Pancreas (tissue), 10 donors: ENCODE data around the gene C1QTNF12. TPM values are rescaled to one million over a fixed set of nuclear protein-coding genes. Genes with fewer than 3 reads are reported as not detected.
"Not testable (repeated sequence)": the region's sequence is repeated elsewhere in the genome, so short reads cannot be mapped to it uniquely, and the experiment has no call there.

Experiments
- ATAC-seq, 4 donors: fragments of 200-7000 bp; cut with Tn5 transposase; one replicate each; pipeline versions ENCODE4 v1.8.0 to v1.9.1; 2020; ENCODE audit warnings: mild to moderate bottlenecking in 4 of 4, moderate library complexity in 4 of 4
- DNase-seq, 6 donors: peaks; one replicate each; pipeline ENCODE4 v3.0.0-alpha.2; 2020
- FAIRE-seq: peaks from 2 replicates; lab custom pipeline; 2012; peaks lifted over from hg19 to GRCh38; lab: Jason Lieb, UNC
- H3K27ac ChIP-seq, 4 donors: fragments of 200-600 bp; sonication (generic); 1 replicate in 3 of 4; 2 replicates in 1 of 4; pipeline versions ENCODE4 v1.5.0 to v1.8.0; 2020
- H3K27me3 ChIP-seq, 4 donors: fragments of 200-600 bp; one replicate each; pipeline ENCODE4 v1.8.0; 2021
- H3K36me3 ChIP-seq, 3 donors: fragments of 200-600 bp; sonication (generic) in 1 of 3; one replicate each; pipeline versions ENCODE4 v1.5.0 to v1.8.0; 2020 to 2021
- H3K4me1 ChIP-seq, 3 donors: fragments of 200-600 bp; one replicate each; pipeline ENCODE4 v1.8.0; 2021
- H3K4me3 ChIP-seq, 4 donors: fragments of 200-600 bp; sonication (generic) in 2 of 4; one replicate each; pipeline versions ENCODE4 v1.5.0 to v1.8.0; 2020 to 2021
- H3K9me3 ChIP-seq, 4 donors: fragments of 200-600 bp; one replicate each; pipeline ENCODE4 v1.8.0; 2021
- CTCF ChIP-seq, 4 donors: fragments of 200-600 bp; sonication (generic) in 3 of 4; IDR thresholded peaks; one replicate each; pipeline versions ENCODE4 v1.5.0 to v1.8.0; 2021; ENCODE audit warnings: antibody characterized with exemption in 4 of 4
- WGBS, 2 donors: extraction: QIAGEN DNeasy Blood & Tissue Kit; methylation state at CpG; one replicate each; pipeline ENCODE4 v1.1.7; 2013; 5-methylcytosine and 5-hydroxymethylcytosine counted together
- intact Hi-C, 3 donors: fragments of 100-400 bp; cut with DNase I; formaldehyde crosslinking; loops; one replicate each; pipeline versions ENCODE4 v1.11.1 to v1.14.2; 2022
- polyA plus RNA-seq, 2 donors: library from polyadenylated mRNA; stranded (reverse); fragments of 200-250 nt; gene quantifications; one replicate each; pipeline ENCODE4 v1.2.3, GENCODE V29; 2013
- total RNA-seq, 6 donors: library from RNA; stranded (reverse); fragmentation: NEBNext Ultra II Directional in 4 of 6; extraction: Animal tissue kit (Norgen Biotek cat#: 25700) in 4 of 6; gene quantifications; one replicate each; pipeline versions ENCODE4 v1.2.1 to v1.2.4, GENCODE V29; 2021 to 2023
- donor health status: healthy with polysubstance abuse.
- donor health status: DM: no; HTN: no; CAD: no; lungs with moderate emphysema.
- donor health status: DM: no; HTN: no; CAD: no.
- donor health status: control.
- donor health status: control.
- donor health status: Bipolar disorder and iron deficiency.
- donor health status: DM: yes; HTN: yes; CAD: no.
- donor health status: DM: no; HTN: no; CAD: no.
- donor health status: DM: no; HTN: no; CAD: no.
- donor health status: DM: yes; HTN: yes; CAD: no.

Gene C1QTNF12
- total and polyA plus RNA-seq, 8 donors, result 0.43 to 4.8 (median 1.0) TPM

GRCh38 chr1:1198423-1199140 lies 47.9 kb downstream of the C1QTNF12 start:
- H3K36me3 ChIP-seq, result no peaks in the 10 kb centered on the region
- intact Hi-C loops, result no loop called here
- no peaks in the 10 kb centered on the region for H3K27me3 ChIP-seq
- no peaks in the 10 kb centered on the region for H3K9me3 ChIP-seq
- FAIRE-seq, result no peak
- no peak overlapping the region for H3K27ac ChIP-seq
- peak in 3 of 6 donors; percentile 21 to 71 (median 56) for DNase-seq
- H3K4me3 ChIP-seq, result no peak overlapping the region
- no peak for ATAC-seq
- TF ChIP-seq CTCF (IDR thresholded peaks at IDR 0.05), result no peak
- 74 to 82% methylated on average over 13 to 23 of the region's 23 CpGs for WGBS, 2 donors
- H3K4me1 ChIP-seq, result no peaks in the 10 kb centered on the region

GRCh38 chr1:1197551-1198422 lies 48.7 kb downstream of the C1QTNF12 start:
- DNase-seq (peak in 3 of 6 donors; percentile 22 to 78 (median 50)), ATAC-seq (no peak), FAIRE-seq (no peak)
- no peak for TF ChIP-seq CTCF (IDR thresholded peaks at IDR 0.05)
- Histone ChIP-seq H3K9me3 (no peaks in the 10 kb centered on the region), H3K27ac (no peak overlapping the region), H3K4me1 (no peaks in the 10 kb centered on the region), H3K27me3 (no peaks in the 10 kb centered on the region), H3K36me3 (no peaks in the 10 kb centered on the region), H3K4me3 (no peak overlapping the region)
- intact Hi-C loops, result no loop called here
- 89 to 93% methylated on average over 43 to 48 of the region's 48 CpGs for WGBS, 2 donors

GRCh38 chr1:1197188-1197500 lies 49.4 kb downstream of the C1QTNF12 start:
- no peaks in the 10 kb centered on the region for H3K27me3 ChIP-seq
- TF ChIP-seq CTCF (IDR thresholded peaks at IDR 0.05), result no peak
- intact Hi-C loops, result no loop called here
- no peak overlapping the region for H3K27ac ChIP-seq
- no peak for DNase-seq
- no peak for ATAC-seq
- H3K4me3 ChIP-seq, result no peak overlapping the region
- H3K9me3 ChIP-seq, result no peaks in the 10 kb centered on the region
- H3K36me3 ChIP-seq, result no peaks in the 10 kb centered on the region
- no peak for FAIRE-seq
- 89 to 91% methylated on average over 7 to 8 of the region's 8 CpGs for WGBS, 2 donors
- H3K4me1 ChIP-seq, result no peaks in the 10 kb centered on the region

- Histone ChIP-seq H3K27ac (no peak overlapping the region), H3K27me3 (no peaks in the 10 kb centered on the region), H3K4me1 (no peaks in the 10 kb centered on the region), H3K4me3 (no peak overlapping the region), H3K36me3 (no peaks in the 10 kb centered on the region), H3K9me3 (no peaks in the 10 kb centered on the region)
- TF ChIP-seq CTCF (IDR thresholded peaks at IDR 0.05), result no peak
- FAIRE-seq, result no peak
- DNase-seq, result peak in 2 of 6 donors; percentile 15 to 63
- 85 to 86% methylated on average over 11 to 13 of the region's 13 CpGs for WGBS, 2 donors
- ATAC-seq, result no peak
- intact Hi-C loops, result no loop called here
Observed at GRCh38 chr1:1196431-1197187, 49.9 kb downstream of the C1QTNF12 start.

- H3K4me1 ChIP-seq, H3K4me3 ChIP-seq, FAIRE-seq, H3K36me3 ChIP-seq, H3K9me3 ChIP-seq, H3K27me3 ChIP-seq, intact Hi-C loops, H3K27ac ChIP-seq, ATAC-seq: not testable (repeated sequence)
- WGBS, 2 donors, result 82 to 98% methylated on average over 6 of the region's 6 CpGs
- peak in 1 of 6 donors; percentile 8 for DNase-seq
Observed at GRCh38 chr1:1195726-1196125, 50.8 kb downstream of the C1QTNF12 start.
